GM18526 (cell line): Measurements from ENCODE around the gene CDKN2B-AS1.

Source experiments
- POLR2A ChIP-seq: IDR thresholded peaks from 3 replicates; pipeline ENCODE4 v1.6.1; 2011; ENCODE audit not compliant: insufficient read length; ENCODE audit errors: extremely low read depth

The CDKN2B-AS1 gene

DNA sequence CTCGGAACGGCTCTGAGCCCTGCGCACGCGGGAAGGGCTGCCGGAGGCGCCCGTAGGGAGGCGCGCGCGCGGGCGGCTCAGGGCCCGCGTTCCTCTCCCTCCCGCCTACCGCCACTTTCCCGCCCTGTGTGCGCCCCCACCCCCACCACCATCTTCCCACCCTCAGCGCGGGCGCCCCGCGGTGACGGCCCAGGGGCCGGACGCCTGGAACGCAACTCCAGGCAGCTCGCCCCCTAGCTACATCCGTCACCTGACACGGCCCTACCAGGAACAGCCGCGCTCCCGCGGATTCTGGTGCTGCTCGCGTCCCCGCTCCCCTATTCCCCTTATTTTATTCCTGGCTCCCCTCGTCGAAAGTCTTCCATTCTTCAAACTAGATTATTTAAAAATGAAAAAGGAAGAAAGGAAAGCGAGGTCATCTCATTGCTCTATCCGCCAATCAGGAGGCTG, at the start of gene CDKN2B-AS1:
Gene CDKN2B-AS1, plus strand, starts transcription at position 236 of the 450 bp plus-strand sequence.
- TF ChIP-seq POLR2A = peak; percentile 12

DNA sequence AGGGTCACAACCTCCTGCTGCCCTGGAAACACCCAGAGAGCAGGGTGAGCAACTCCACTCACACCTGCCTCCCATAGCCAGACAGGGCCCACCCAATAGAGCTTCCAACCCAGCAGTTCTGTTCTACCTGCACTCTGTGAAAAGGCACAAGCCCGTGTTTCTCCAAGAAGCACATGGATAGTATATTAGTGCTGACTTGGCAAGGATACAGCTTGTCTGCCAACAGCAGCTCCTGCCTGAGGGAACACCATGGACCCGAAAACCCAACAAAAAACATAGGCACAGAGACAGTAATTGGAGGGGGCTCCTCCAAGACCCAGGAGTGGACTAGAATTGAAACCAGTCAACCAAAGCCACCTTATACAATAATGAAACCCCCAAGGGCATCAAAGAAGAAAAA, 49.0 kb upstream of the CDKN2B-AS1 start:
- TF ChIP-seq POLR2A = no peak

DNA sequence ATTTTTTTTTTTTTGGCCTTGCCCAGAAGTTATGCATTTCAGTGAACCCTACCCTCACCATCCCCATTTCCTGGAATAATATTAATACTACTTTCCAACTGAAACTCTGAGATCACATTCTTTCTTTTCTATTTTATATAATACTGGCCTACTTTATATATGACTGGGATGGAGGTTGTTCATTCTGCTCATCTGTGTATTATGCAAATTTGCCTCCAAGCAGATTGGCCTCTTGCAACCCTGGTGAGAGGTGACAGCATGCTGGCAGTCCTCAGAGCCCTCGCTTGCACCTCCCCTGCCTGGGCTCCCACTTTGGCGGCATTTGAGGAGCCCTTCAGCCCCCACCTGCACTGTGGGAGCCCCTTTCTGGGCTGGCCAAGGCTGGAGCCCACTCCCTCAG, 35.8 kb upstream of the CDKN2B-AS1 start:
- no peak for TF ChIP-seq POLR2A

DNA sequence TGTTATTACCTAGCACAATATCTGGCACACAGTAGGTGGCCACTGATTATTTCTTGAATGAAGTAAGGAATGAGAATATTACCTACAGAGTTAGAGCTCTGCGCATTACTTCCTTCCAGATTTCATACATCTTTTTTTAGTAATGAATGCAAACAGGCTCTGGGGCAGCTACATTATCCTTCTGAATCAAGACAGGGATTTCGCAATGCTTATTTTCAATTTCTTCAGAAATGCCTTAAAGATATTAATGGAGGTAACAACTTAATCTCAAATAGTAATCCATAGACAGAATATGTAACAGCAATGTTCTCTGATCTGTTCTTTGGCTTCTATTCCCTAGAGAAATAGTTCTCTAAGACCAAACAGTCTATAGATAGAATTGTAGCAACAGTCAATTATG, 33.0 kb upstream of the CDKN2B-AS1 start:
- no peak for TF ChIP-seq POLR2A

DNA sequence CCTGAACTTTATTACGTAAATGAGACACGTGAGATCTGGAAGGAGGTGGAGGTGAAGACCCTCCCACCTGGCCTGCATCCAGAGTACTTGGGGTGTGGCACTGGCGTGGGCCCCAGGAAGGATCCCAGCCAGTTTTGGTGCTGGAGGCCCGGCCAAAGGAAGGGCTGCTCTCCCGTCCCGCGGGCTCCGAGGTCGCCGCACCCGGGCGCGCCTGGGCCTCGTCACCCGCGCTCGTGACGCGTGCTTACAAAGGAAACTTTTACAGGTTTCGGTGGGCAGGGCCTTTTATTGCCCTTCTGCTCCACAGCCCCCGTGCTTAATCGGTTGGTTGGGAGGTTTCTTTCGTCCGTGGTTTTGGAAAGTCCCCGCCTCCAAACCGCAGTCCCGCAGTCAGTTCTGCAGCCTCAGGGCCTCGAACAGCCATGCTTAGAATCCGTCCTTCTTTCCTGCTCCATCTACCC, 29.6 kb upstream of the CDKN2B-AS1 start:
- no peak for TF ChIP-seq POLR2A

DNA sequence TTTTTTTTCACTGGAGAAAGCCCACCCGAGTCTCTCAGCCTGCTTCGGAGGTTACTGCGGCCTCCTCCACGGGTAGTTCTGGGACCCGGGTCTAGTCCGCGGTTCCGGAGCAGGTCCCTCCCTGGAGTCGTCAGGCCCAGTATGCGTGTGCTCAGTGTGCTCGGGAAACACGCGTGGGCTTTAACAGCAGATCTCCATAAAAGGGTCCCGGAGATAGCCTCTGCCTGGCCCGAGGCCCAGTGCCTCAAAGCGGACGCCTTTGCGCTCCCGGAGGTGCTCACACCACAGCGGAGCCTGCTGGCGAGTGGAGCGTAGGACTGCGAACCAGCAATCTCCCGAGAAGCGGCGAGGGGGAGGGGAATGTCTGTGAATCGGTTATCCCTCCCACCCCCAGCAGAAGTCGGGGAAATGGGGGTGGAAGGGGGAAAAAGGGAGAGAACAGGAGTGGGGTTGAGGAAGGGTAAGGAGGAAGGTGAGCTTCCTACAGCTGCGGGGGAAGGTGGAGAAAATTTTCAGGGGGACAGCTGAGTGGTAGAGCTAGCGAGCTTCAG, 29.1 kb upstream of the CDKN2B-AS1 start:
- no peak for TF ChIP-seq POLR2A

DNA sequence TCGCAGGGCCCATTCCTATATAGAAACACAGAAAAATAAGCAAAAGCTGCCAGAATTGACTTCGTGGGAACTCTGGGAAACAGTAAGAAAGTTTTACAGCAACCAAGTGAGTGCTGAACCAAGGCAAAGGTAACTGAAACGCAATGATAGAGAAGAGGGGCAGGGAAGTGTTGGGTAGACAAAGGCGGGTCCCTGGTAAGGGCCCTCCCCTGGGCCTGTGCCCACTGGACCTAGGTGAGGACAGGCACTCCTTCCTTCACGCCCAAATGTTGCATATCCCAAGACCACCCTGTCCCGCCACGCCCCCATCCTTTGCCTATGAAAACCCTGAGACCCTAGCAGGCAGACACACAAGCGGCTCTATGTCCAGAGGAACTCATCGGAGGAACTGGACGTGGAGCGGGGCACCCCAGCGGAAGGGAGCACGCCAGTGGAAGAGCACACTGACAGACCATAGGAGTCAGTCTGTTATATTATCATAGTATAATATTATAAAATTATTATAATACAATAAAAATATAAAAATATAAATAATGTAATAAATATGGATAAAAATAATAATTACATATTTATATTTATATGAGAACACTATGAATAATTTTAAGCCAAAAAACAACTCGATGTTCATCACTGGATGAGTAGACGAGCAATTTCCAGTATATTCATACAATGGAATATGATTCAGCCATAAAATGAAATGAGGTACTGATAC, 28.3 kb upstream of the CDKN2B-AS1 start:
- TF ChIP-seq POLR2A = no peak

DNA sequence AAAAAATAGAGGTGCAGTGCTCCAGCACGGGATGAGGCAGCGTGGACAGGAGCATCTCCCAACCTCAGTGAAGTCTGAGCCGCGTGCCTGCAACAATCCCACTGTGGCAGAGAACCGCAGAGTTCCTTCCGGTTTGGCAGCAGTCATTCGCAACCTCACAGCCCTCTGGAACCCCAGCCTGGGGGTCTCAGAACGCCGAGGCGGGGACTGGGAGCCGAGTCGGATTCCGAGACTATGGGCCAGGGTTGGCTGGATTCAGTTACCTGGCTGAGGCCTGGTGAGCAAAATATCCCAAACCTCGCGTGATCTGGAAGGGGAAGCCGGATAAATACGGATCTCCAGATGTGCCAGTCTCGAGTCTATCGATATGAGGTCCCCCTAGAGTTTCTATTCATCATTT, 27.4 kb upstream of the CDKN2B-AS1 start:
- TF ChIP-seq POLR2A = no peak

DNA sequence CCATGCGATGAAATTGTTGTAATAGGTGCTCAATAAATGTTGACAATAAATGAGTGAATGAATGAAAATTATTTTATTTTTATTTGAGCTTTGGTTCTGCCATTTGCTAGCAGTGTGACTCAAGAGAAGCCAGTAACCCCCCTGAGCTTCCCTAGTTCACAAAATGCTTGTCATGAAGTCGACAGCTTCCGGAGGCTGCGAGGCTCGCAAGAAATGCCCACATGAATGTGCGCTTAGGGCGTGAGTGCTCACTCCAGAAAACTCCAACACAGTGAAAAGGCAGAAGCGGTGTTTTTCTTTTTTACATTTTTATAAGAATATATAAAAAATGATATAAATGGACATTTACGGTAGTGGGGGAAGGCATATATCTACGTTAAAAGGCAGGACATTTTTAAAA, 26.9 kb upstream of the CDKN2B-AS1 start:
- TF ChIP-seq POLR2A = no peak

DNA sequence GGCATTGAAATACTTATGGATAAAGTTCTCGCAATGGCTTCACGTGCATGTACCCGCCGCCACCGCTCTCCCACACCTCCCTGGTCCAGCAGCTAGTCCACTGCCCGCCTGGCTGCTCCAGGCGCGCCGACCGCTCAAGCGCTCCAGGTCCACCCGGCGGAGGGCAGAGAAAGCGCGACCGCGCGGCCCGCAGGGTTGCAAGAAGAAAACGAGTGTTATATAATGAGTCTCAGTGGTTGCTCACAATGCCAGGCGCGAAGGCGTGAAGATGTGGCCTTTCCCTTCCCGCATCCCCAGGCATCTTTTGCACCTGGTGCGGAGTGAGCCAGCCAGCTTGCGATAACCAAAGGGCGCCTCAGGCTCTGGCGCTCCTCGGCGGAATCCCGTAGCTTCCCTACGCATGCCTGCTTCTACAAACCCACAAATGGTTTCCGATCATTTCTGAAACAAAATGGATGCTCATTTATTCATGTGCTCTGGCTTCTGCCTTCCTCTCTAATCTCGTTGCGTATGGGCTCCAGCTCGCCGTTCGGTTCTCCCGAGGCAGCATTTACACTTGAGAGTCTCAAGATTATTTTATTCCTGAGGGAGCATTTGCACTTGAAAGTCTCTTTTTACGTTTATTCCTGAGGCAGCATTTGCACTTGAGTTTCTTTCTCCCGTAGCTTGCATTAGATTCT, 26.1 kb upstream of the CDKN2B-AS1 start:
- no peak for TF ChIP-seq POLR2A

DNA sequence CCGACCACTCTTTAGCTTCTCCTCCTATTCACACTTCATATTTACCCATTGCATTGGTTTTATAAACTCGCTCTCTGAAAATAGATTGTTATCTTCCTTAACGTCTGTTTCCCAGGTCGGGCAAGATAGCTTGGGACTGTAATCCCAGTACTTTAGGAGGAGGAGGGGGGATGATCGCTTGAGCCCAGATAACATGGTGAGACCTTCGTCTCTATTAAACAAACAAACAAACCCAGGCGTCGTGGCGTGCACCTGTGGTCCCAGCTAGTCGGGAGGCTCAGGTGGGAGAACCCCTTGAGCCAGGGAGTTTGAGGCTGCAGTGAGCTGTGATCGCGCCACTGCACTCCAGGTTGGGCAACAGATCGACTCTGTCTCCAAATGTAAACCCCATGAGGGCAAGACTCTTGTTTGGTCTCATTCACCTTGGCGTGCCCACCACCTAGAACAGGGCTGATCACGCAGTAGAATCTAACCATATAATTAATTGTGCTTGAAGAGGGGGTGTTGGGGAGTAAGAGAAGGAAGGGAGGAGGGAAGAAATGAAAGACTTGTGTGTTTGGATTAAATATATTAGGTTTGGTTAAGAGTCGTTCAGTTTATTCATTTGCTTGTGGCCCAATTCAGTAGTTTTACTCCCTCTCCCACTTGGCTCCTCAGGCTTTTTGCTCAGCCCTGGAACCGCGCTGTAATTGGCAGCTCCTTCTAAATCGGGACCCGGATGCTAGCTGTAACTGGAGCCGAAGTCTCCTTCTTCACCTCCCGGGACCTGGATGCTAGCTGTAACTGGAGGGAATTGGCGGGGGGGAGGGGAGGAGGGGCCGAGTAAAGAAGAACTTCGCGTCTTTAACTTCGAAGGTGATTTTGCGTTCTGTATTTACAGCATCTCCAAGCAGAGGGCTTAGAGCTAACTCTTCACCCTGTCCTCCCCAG, 25.3 kb upstream of the CDKN2B-AS1 start:
- no peak for TF ChIP-seq POLR2A

DNA sequence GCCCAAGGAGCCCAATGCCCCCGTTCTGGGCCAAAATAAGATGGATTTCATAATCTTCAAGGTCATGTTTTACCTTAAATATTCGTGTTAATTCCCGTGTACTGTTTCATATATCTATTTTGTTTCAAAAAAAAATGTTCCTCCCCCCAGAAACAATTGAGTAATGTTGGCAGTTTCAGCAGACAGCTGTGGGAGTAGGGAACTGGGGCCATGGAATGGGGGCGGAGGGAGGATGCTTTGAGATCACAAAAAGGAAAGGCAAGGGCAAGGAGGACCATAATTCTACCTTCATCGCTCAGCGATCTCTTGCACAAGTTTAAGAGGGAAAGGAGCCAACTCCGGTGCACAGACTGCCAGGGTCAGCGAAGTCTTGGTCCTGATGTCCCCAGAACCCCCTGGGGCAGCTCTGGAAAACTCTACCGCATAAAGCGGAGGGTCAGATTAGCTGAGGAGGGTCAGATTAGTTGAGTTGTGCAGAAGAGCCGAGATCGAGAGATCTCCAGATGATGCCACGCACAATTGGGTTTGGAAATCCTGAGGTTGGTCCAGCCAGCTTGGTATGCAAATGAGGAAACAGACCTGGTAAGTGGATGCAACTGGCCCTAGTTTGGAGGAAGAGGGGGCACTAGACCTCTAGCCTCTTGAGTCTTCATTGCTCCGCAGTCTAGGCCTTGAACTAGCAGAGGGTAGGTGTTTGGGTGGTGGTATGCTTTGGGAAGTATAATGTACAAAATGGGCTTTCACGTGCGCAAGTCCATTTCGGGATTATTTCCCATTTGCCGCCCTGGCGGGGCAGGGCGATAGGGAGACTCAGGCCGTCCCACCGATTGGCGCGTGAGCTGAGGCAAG, 24.4 kb upstream of the CDKN2B-AS1 start:
- TF ChIP-seq POLR2A = no peak

DNA sequence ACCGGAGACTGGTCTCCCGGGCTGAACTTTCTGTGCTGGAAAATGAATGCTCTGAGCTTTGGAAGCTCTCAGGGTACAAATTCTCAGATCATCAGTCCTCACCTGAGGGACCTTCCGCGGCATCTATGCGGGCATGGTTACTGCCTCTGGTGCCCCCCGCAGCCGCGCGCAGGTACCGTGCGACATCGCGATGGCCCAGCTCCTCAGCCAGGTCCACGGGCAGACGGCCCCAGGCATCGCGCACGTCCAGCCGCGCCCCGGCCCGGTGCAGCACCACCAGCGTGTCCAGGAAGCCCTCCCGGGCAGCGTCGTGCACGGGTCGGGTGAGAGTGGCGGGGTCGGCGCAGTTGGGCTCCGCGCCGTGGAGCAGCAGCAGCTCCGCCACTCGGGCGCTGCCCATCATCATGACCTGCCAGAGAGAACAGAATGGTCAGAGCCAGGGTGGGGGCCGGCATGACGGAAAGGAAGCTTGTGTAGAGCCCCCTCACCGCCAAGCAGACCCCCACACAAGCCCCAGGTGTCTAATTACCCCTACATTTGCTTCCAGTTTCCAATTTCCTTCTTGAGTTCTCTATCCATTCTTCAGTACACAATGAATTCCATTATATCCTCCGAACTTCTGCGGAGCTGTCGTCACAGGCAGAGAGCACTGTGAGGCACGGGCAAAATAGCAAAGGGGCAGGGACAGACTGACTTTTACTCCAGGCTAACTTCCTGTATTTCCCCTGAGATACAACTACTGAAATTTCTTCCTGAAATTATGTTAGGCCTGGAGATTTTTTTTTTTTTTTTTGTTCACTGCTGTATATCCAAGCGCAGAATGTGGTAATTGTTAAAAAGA, 23.6 kb upstream of the CDKN2B-AS1 start:
- no peak for TF ChIP-seq POLR2A
